Spleen (tissue), 11 donors: Measurements from ENCODE around the gene CCL8. TPM values are rescaled to one million over a fixed set of nuclear protein-coding genes. Genes with fewer than 3 reads are reported as not detected.

Experiments
- DNase-seq: peaks from one replicate; pipeline ENCODE4 v3.0.0-alpha.2; 2020
- H3K27ac ChIP-seq, 8 donors: fragments of 200-600 bp; sonication (generic) in 7 of 8; 1 replicate in 4 of 8; 2 replicates in 4 of 8; pipeline versions ENCODE4 v1.5.0 to v1.8.0; 2016 to 2021; ENCODE audit warnings: inconsistent platforms in 4 of 8, mild to moderate bottlenecking in 4 of 8, moderate library complexity in 1 of 8
- H3K27me3 ChIP-seq, 7 donors: fragments of 200-600 bp; sonication (generic) in 6 of 7; replicated peaks in 1 of 7; 1 replicate in 4 of 7; 2 replicates in 3 of 7; pipeline versions ENCODE4 v1.5.0 to v1.8.0; 2016 to 2021; ENCODE audit warnings: inconsistent platforms in 3 of 7, mild to moderate bottlenecking in 1 of 7
- H3K36me3 ChIP-seq, 6 donors: fragments of 200-600 bp; sonication (generic) in 5 of 6; 1 replicate in 4 of 6; 2 replicates in 2 of 6; pipeline versions ENCODE4 v1.5.0 to v1.8.0; 2016 to 2021; ENCODE audit warnings: inconsistent platforms in 2 of 6
- H3K4me1 ChIP-seq, 6 donors: fragments of 200-600 bp; sonication (generic) in 5 of 6; 1 replicate in 3 of 6; 2 replicates in 3 of 6; pipeline versions ENCODE4 v1.5.0 to v1.8.0; 2016 to 2021; ENCODE audit warnings: inconsistent platforms in 3 of 6
- H3K4me3 ChIP-seq, 8 donors: fragments of 200-600 bp; sonication (generic) in 7 of 8; 1 replicate in 4 of 8; 2 replicates in 4 of 8; pipeline versions ENCODE4 v1.5.0 to v1.8.0; 2016 to 2021; ENCODE audit warnings: inconsistent platforms in 4 of 8, mild to moderate bottlenecking in 4 of 8, moderate library complexity in 2 of 8
- H3K9me3 ChIP-seq, 8 donors: fragments of 200-600 bp; sonication (generic) in 7 of 8; 1 replicate in 4 of 8; 2 replicates in 4 of 8; pipeline versions ENCODE4 v1.5.0 to v1.8.0; 2016 to 2021; ENCODE audit warnings: inconsistent platforms in 4 of 8
- POLR2A ChIP-seq, 3 donors: fragments of 450-650 bp; IDR thresholded peaks; one replicate each; pipeline ENCODE4 v1.5.1; 2017; ENCODE audit warnings: antibody characterized with exemption in 3 of 3, mild to moderate bottlenecking in 1 of 3
- POLR2AphosphoS5 ChIP-seq, 3 donors: sonication (generic); formaldehyde crosslinking; IDR thresholded peaks; one replicate each; pipeline ENCODE4 v1.5.1; 2017; ENCODE audit warnings: antibody characterized with exemption in 3 of 3
- WGBS, 5 donors: extraction: QIAGEN DNeasy Blood & Tissue Kit in 3 of 5; methylation state at CpG; one replicate each; pipeline versions ENCODE4 v1.1.5 to v1.1.7; 2013 to 2018; 5-methylcytosine and 5-hydroxymethylcytosine counted together
- intact Hi-C: fragments of 100-400 bp; cut with DNase I; formaldehyde crosslinking; loops from one replicate; pipeline ENCODE4 v1.15.0; 2023; ENCODE audit warnings: low total_unique reads
- polyA plus RNA-seq, 3 donors: library from polyadenylated mRNA; stranded (reverse); fragments of 200-250 nt; gene quantifications; one replicate each; pipeline ENCODE4 v1.2.1, GENCODE V29; 2013
- total RNA-seq, 7 donors: library from RNA; depleted of rRNA in 3 of 7; stranded (reverse); fragments of >200 nt in 3 of 7; fragmentation: NEBNext Ultra II Directional in 4 of 7; extraction: Animal tissue kit (Norgen Biotek cat#: 25700) in 4 of 7; gene quantifications; one replicate each; pipeline versions ENCODE4 v1.1.0 to v1.2.1, GENCODE V29; 2016 to 2021
- TF ChIP-seq, protein P1 (sequence below), 11 experiments: fragments of 200-600 bp in 7 of 11; fragments of 450-650 bp in 4 of 11; sonication (generic) in 4 of 11; IDR thresholded peaks in 8 of 11; conservative IDR thresholded peaks in 3 of 11; 1 replicate in 7 of 11; 2 replicates in 4 of 11; pipeline versions ENCODE4 v1.4.0 to v1.8.0; 2016 to 2021; ENCODE audit warnings: antibody characterized with exemption in 11 of 11, inconsistent platforms in 4 of 11, mild to moderate bottlenecking in 1 of 11
- donor health status: healthy with polysubstance abuse.
- donor health status: DM: no; HTN: no; CAD: no; lungs with moderate emphysema.
- donor health status: DM: no; HTN: no; CAD: no.
- donor health status: Bipolar disorder and iron deficiency.
- donor health status: healthy.
- donor health status: DM: no; HTN: no; CAD: no.
- donor health status: DM: yes; HTN: yes; CAD: no.

Gene CCL8
- total and polyA plus RNA-seq, 10 donors: 0.33 to 0.95 (median 0.48) TPM; not detected in 5

DNA sequence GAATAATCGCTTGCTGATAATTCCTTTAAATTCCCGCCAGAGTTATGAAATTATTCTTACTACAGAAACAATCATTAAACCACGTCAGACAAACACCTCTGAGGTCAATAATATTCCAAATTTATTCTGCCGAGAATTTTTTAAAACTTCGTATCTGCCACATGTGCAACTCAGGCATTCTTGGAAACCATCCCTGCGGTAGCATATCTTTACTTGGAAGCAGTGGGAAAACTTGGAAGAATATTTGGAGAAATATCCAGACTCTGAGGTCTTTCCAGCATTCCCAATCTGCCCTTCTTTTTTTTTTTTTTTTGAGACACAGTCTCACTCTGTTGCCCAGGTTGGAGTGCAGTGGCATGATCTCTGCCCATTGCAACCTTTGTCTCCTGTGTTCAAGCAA, 35.7 kb upstream of the CCL8 start:
- peaks cover 0 to 4% (median 0%) of the 10 kb centered on the region in 8 donors for H3K9me3 ChIP-seq
- DNase-seq: no peak
- no peak overlapping the region for H3K27ac ChIP-seq
- 81 to 95% (median 92%) methylated on average over 6 of the region's 6 CpGs for WGBS, 5 donors
- intact Hi-C loops: no loop called here
- peaks cover 0 to 8% (median 0%) of the 10 kb centered on the region in 7 donors for H3K27me3 ChIP-seq
- H3K36me3 ChIP-seq: no peaks in the 10 kb centered on the region
- no peak overlapping the region for H3K4me3 ChIP-seq
- no peaks in the 10 kb centered on the region for H3K4me1 ChIP-seq
- TF ChIP-seq POLR2A (IDR thresholded peaks at IDR 0.05) (no peak), POLR2AphosphoS5 (IDR thresholded peaks at IDR 0.05) (no peak)
- TF ChIP-seq, protein P1, sequence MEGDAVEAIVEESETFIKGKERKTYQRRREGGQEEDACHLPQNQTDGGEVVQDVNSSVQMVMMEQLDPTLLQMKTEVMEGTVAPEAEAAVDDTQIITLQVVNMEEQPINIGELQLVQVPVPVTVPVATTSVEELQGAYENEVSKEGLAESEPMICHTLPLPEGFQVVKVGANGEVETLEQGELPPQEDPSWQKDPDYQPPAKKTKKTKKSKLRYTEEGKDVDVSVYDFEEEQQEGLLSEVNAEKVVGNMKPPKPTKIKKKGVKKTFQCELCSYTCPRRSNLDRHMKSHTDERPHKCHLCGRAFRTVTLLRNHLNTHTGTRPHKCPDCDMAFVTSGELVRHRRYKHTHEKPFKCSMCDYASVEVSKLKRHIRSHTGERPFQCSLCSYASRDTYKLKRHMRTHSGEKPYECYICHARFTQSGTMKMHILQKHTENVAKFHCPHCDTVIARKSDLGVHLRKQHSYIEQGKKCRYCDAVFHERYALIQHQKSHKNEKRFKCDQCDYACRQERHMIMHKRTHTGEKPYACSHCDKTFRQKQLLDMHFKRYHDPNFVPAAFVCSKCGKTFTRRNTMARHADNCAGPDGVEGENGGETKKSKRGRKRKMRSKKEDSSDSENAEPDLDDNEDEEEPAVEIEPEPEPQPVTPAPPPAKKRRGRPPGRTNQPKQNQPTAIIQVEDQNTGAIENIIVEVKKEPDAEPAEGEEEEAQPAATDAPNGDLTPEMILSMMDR (IDR thresholded peaks at IDR 0.05 in 8 of 11, conservative IDR thresholded peaks at IDR 0.05 in 3 of 11): no peak

DNA sequence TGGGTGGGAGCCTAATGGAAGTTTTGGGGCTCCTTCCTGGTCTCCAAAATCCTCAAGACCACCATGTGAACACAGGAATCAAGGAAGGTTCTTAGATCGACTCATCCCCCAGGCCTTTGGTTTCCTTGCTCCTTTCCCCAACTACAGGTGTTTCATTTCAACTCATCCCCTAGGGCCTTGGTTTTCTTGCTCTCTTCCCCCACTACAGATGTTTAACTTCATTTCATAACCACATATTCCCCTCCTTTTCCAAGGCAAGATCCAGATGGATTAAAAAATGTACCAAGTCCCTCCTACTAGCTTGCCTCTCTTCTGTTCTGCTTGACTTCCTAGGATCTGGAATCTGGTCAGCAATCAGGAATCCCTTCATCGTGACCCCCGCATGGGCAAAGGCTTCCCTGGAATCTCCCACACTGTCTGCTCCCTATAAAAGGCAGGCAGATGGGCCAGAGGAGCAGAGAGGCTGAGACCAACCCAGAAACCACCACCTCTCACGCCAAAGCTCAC, 33.9 kb upstream of the CCL8 start, which contains the start of gene CCL11:
TSS of gene CCL11 (plus strand) at position 457 of the 507 bp plus-strand sequence. CDS start 67 bp downstream, outside the sequence.
- TF ChIP-seq, protein P1 (IDR thresholded peaks at IDR 0.05 in 8 of 11, conservative IDR thresholded peaks at IDR 0.05 in 3 of 11): no peak
- TF ChIP-seq POLR2A (IDR thresholded peaks at IDR 0.05) (no peak), POLR2AphosphoS5 (IDR thresholded peaks at IDR 0.05) (no peak)
- Histone ChIP-seq H3K27me3 (peaks cover 0 to 16% (median 0%) of the 10 kb centered on the region in 7 donors), H3K27ac (no peak within 1 kb of the TSS), H3K4me3 (no peak within 1 kb of the TSS), H3K36me3 (no peaks in the 10 kb centered on the region), H3K9me3 (peaks cover 0 to 4% (median 0%) of the 10 kb centered on the region in 8 donors), H3K4me1 (no peaks in the 10 kb centered on the region)
- no peak for DNase-seq
- intact Hi-C loops: no loop called here
- 74 to 88% (median 86%) methylated on average over 4 of the region's 4 CpGs for WGBS, 5 donors

DNA sequence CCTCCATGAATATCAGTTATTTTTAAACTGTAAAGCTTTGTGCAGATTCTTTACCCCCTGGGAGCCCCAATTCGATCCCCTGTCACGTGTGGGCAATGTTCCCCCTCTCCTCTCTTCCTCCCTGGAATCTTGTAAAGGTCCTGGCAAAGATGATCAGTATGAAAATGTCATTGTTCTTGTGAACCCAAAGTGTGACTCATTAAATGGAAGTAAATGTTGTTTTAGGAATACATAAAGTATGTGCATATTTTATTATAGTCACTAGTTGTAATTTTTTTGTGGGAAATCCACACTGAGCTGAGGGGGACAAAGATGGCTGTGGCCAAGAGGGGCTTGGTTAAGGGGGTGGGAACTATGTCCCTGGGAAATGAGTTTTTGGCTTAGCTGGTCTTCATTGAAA, 31.4 kb upstream of the CCL8 start:
- Histone ChIP-seq H3K27ac (no peak overlapping the region), H3K27me3 (peaks cover 0 to 16% (median 0%) of the 10 kb centered on the region in 7 donors), H3K36me3 (no peaks in the 10 kb centered on the region), H3K4me3 (no peak overlapping the region), H3K4me1 (no peaks in the 10 kb centered on the region), H3K9me3 (no peaks in the 10 kb centered on the region)
- TF ChIP-seq, protein P1 (IDR thresholded peaks at IDR 0.05 in 8 of 11, conservative IDR thresholded peaks at IDR 0.05 in 3 of 11): no peak
- no peak for TF ChIP-seq POLR2A (IDR thresholded peaks at IDR 0.05)
- no peak for TF ChIP-seq POLR2AphosphoS5 (IDR thresholded peaks at IDR 0.05)
- no peak for DNase-seq
- 52 to 75% (median 63%) methylated on average over 2 of the region's 2 CpGs for WGBS, 5 donors
- intact Hi-C loops: no loop called here

DNA sequence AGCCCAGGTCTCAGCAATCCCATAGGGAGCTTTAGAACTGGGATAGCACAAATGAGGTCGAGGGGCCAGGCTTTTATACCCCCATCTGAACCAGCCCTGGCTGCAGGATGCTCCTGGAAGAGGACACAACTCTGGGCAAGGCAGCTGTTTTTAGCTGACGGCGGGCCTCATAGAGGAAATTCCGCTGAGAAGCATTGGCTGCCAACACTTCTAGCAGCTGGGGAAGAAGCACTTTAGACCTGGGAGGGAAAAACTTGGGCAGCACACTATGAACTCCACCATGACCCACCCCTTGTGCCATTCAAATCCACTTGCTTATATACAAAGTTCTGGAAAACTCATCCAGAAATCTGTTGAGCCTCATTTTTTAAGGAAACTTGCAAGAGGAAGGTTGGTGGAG, 28.6 kb upstream of the CCL8 start:
- no peak overlapping the region for H3K4me3 ChIP-seq
- no peaks in the 10 kb centered on the region for H3K4me1 ChIP-seq
- intact Hi-C loops: no loop called here
- 56 to 81% (median 66%) methylated on average over 4 of the region's 4 CpGs for WGBS, 5 donors
- H3K27me3 ChIP-seq: peaks cover 0 to 11% (median 0%) of the 10 kb centered on the region in 7 donors
- TF ChIP-seq POLR2AphosphoS5 (IDR thresholded peaks at IDR 0.05): no peak
- TF ChIP-seq, protein P1 (IDR thresholded peaks at IDR 0.05 in 8 of 11, conservative IDR thresholded peaks at IDR 0.05 in 3 of 11): no peak
- TF ChIP-seq POLR2A (IDR thresholded peaks at IDR 0.05): no peak
- DNase-seq: no peak
- H3K27ac ChIP-seq: no peak overlapping the region
- no peaks in the 10 kb centered on the region for H3K9me3 ChIP-seq
- H3K36me3 ChIP-seq: no peaks in the 10 kb centered on the region
